Activated gamma-delta T cell treated with Interleukin-2 at 50 U/mL for 16 hours (primary cell): Measurements from ENCODE around the gene ETV6.

Experiments used
- DNase-seq: peaks from one replicate; pipeline ENCODE4 v3.0.0-alpha.2; 2020

The ETV6 gene

GRCh38 chr12:11870041-11870451, 220.6 kb downstream of the ETV6 start:
- DNase-seq, result no peak

GRCh38 chr12:11872055-11872454, 222.6 kb downstream of the ETV6 start:
- no peak for DNase-seq

DNA sequence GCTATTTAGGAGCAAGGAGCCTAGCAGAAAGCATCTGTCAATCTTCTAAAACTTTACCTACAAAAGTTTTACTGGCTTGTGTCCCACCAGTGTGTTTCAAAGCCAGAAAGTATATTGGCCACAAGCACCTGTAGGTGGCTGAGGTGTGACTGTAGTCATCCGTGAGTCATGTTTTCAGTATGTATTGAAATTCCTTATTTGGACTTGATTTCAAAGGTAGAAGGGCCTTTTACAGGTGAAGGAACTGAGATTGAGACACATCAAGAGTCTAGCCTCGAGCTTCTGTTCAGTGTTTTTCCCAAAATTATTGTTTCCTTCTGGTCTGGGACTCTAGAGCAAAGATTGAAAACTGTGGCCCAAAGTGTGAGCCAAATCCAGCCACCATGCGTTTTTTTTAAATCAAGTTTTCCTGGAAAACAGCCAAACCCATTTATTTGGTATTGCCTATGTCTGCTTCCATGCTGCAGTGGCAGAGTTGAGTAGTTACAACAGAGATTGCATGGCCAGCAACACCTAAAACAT, 226.0 kb downstream of the ETV6 start:
- DNase-seq, result no peak

GRCh38 chr12:11876307-11876706, 226.8 kb downstream of the ETV6 start:
- no peak for DNase-seq

DNA sequence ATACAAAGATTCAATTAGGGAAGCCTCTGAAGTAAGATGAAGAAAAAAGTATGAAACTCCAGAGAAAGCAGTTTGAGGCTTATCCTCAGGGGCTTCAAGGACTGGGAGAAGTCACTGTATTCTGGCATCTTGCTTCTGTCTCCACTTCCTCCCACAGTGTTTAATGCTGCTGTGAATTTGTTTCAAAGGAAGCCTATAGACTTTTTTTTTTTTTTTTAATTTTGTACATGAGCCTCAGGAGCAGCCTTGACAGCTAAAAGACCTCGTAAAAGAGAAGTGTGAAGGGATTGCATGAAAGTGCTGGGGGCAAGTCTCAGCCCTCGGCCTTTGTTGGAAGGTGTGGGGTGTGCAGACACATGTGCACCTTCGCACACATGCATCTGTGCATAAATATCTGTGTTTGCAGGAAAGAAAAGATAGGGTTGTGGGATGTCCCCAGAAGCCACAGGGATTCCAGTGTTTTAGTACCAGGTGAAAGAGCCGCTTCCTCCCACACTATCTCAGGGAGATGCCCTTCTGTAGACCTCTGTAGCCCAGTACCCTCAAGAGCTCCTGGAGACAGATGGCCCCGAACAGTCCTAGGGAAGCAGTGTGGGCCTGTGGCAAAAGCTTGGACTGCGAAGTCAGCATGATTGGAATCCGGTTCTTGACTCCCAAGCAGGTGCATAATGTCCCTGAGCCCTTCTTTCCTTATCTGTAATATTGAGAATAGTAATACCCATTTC, 227.8 kb downstream of the ETV6 start:
- no peak for DNase-seq

- DNase-seq, result no peak
Measured at GRCh38 chr12:11877869-11878780, 228.7 kb downstream of the ETV6 start.

DNA sequence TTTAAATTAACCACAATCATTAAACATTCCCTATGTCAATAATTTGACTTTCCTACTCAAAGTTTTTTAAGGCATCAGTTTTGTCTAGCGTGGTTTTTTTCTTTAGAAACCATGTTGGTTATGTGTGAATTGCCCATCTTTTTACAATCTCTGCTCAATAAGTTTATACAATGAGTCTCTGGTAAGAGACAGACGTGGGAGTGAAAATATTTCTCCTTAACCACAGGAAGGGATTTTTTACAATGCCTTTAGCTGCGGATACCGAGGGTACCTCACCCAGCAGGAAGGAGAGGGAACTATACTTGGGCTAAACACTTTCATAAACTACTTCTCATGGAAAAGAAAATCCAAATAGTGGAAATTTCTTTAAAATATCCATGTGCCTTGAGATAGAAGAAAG, 229.8 kb downstream of the ETV6 start:
- DNase-seq, result no peak

- DNase-seq, result no peak
Measured at GRCh38 chr12:11880381-11880780, 230.9 kb downstream of the ETV6 start.

DNA sequence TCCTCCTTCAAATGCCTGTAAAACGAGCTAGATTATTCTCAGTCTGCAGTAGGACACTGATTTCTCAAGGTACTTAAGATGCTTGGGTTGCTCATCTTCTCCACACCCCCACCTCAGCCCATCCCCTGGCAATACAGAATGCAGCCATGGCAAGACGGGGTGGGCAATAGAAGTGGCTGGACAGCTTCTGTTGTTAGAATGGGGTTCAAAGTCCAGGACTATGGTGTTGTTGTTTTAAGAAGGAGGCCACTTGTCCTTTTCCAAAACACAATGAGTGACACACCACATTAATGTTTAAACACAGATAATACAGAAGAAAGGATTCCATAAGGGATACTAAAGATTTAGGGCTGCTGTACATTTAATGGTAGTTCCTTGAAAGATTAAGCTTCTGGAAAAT, 232.4 kb downstream of the ETV6 start:
- DNase-seq, result no peak

- DNase-seq, result no peak
Measured at GRCh38 chr12:11882301-11883019, 233.0 kb downstream of the ETV6 start.

DNA sequence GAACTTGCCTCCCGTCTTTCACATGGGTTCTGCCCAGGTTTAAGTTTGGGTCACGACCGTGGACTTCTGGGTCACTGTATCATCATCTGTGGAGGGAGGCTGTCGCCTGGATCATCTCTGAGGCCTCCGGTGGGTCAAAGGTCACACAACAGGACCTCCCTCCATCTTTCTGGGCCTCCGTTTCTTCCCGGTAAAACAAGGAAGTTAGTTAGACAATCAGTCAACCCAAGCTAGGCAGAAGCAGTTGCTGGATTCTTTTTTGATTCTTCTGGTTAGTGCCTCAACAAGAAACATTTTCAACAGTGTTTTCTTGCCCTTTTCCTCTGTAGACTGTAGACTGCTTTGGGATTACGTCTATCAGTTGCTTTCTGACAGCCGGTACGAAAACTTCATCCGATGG, 234.6 kb downstream of the ETV6 start:
- no peak for DNase-seq

DNA sequence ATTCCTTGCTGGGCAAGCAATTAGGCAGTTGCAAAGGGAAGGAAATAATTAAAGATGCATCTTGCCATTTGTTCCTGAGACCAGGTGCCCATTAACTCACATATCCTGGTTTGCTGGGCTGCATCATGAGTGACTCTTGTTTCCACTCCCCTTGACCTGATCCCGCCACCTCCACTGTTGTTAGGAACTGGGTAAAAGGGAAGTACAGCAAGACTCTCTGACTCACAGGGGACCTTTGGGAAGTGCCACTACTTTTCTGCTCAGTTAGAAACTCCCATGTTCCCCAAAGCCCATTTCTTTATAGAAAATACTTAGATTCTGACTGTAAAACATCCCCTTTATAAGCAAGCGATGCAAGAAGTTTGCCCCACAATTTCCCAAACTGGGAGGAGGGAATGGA, 235.2 kb downstream of the ETV6 start:
- no peak for DNase-seq

GRCh38 chr12:11885261-11886038, 236.0 kb downstream of the ETV6 start:
- DNase-seq, result no peak

DNA sequence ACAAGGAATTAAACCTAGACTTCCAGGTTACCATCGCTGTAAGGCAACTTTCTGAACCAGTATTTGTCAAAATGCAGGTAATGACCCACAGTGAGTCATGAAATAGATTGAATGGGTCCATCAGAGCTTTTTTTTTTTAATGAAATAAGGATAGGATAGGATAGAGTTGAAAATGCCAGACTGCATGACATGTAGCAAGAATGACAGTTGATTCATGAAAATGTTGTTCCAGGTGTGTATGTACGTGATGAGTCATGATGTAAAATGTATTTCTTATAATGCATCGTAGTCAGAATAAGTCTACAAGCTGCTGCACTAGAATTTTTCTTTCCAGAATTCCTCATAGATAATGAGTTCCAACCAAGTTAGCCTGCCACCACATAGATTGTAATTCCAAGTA, 236.9 kb downstream of the ETV6 start:
- no peak for DNase-seq

GRCh38 chr12:11888029-11888428, 238.6 kb downstream of the ETV6 start:
- DNase-seq, result no peak

DNA sequence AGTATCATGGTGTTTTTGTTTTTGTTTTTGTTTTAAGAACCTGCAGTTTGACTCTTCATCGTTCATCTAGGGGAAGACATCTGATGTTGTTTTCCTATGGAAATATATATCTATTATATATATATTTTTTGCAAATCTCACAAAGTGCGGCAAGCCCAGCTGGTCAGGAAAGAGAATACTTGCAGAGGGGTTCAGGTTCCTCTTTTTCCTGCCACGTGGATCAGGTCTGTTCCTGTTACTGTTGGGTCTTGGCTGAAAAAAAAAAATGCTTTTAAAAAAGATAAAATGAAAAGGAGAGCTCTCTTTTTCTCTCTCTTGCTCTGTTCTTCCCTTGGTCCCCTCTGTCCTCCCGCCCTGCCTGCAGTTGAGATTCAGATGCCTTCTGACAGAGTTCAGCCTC, 241.9 kb downstream of the ETV6 start:
- no peak for DNase-seq

DNA sequence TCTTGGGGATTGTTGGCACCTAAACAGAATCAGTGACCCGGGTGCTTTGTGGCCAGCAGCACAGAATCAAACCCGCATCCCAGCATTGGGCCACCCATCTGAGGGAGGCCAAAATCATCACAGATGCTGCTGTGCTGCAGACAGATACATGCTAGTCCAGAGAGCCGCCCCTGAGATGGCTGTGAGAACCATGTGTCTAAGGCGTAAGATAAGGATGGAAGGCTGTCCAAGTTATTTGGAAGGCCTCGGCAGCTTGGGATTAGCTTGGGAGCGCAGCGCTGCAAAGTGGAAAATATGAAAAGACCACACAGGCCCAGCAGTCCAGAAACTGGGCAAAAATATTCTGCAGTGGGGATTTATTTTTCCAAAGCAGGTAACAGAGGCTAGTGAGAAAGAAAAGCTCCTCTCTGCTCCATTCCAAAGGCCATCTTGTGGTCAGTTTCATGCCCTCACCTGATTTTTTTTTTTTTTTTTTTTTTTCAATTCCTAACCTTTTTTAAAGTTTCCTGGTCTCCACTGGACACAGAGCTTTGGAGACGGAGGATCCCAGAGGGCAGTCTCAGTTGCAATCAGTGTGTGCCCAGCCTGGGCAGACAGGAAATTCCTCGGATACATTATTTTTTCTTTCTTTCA, 242.4 kb downstream of the ETV6 start:
- no peak for DNase-seq

DNA sequence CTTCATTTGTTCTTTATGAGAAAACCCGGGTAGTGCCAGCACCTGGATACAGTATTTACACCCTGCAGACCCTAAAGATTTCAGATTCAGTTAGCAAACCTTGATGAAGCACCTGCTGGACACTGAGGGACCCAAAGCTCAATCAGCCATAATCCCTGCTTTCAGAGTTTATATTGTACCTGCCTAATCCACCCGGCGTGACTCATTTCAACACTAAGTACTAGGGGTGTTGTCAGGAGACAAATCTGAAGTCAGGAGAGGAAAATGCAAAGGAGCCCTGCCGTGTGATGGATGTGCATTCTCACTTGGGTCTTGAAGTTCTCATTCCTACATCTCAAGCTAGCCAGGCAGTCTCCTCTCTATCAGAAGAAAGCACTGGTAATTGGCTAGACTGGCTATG, 244.5 kb downstream of the ETV6 start:
- DNase-seq, result no peak

- peak; percentile 22 for DNase-seq
Measured at GRCh38 chr12:11894890-11895289, 245.4 kb downstream of the ETV6 start.

- no peak for DNase-seq
Measured at GRCh38 chr12:11895421-11896078, 246.1 kb downstream of the ETV6 start.

GRCh38 chr12:11896417-11896929, 247.0 kb downstream of the ETV6 start:
- DNase-seq, result no peak
